HT1080 (cell line): ENCODE measurements around the gene C3. TPM values are rescaled to one million over a fixed set of nuclear protein-coding genes. Genes with fewer than 3 reads are reported as not detected.

Experiments used
- DNase-seq: peaks from one replicate; pipeline ENCODE4 v3.0.0-alpha.2; 2015; ENCODE audit warnings: low read depth
- total RNA-seq: library from RNA; depleted of rRNA; stranded (reverse); fragments of >200 nt; shearing (Covaris generic); gene quantifications from 2 replicates; pipeline ENCODE4 v1.2.3, GENCODE V29; 2014

C3 gene
- total RNA-seq, 1 experiment from 2014 or later: 0.14 TPM

- DNase-seq: no peak
These were observed 11.4 kb upstream of the C3 start for GRCh38 chr19:6731822-6732221.

GRCh38 chr19:6730941-6731670, 10.7 kb upstream of the C3 start:
- DNase-seq: no peak

GRCh38 chr19:6730153-6730804, 9.8 kb upstream of the C3 start:
- no peak for DNase-seq

DNA sequence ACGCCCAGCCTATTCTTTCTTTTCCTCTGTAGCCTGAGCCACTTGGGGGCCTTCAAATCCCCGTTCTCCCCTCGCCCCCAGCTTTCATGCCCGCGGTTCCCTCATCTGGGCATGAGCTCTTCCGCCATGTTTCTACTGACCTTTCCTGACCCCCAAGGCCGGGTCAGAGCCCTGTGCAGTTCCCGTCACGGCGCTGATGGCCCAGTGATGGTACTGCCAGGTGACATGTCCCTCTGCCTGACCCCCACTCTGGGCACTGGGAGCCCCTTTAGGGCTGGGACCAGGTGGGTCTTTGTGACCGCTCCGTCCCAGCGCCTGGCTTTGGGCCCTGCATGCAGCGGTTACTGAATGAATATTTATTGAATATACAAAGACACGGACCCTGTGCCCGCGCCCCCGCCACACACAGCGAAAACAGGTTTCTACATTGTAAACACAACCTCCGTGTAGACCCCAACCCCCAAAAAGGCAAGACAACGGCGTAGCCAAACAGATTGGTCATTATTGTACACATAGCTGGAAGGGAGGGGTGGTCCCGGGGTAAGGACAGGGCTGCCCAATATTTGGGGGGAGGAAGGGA, 9.2 kb upstream of the C3 start:
- DNase-seq: no peak

GRCh38 chr19:6728346-6728745, 7.9 kb upstream of the C3 start:
- no peak for DNase-seq

GRCh38 chr19:6725513-6726231, 5.2 kb upstream of the C3 start:
- DNase-seq: no peak

- DNase-seq: no peak
These were observed 4.4 kb upstream of the C3 start for GRCh38 chr19:6724631-6725492.

DNA sequence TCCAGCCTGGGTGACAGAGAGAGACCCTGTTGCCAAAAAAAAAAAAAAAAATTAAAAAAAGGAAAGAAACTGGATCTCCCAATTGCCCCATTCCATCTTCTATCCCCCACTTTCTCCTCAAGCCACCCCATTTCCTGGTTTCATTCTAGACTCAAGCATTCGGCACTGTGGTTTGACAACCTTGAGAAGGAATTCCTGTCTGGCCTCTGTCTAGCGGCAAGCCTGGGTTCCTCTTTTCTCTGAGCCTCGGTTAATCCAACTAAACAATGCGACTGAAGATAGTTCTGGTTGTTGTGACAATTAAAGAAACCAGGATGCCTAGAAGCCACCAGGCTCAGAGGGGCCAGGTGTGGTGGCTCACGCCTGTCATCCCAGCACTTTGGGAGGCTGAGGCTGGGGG, 3.3 kb upstream of the C3 start:
- no peak for DNase-seq

- no peak for DNase-seq
These were observed 2.7 kb upstream of the C3 start for GRCh38 chr19:6723108-6723618.

- DNase-seq: no peak
These were observed 1.3 kb upstream of the C3 start for GRCh38 chr19:6721773-6722172.

GRCh38 chr19:6721138-6721474, 656 bp upstream of the C3 start:
- DNase-seq: no peak

DNA sequence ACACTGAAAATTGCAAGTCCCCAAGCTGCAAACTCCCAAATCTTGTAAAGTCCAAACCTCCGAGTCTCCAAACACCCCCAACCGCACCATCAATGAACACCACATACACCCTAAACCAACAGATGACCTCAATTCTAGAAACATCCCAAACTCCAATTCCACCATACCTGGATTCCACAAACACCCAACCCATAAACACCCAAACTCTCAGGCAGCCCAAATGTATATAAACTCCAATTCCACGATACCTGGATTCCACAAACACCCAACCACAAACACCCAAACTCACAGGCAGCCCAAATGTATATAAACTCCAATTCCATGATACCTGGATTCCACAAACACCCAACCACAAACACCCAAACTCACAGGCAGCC, 470 bp downstream of the C3 start:
- no peak for DNase-seq

DNA sequence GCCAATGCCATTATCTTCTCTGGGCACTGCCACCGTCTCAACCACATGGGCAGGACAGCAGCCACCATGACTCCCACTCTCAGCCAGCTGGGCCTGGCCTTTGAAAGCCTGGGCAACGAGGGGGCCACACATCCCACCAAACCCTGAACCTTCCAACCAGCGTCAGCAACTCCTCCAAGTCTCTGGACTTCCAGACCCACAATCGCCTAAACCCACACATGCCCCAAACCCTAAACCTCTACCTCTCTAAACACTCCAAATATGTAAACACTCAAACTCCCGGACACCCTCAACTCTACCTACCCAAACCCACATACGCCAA, 949 bp downstream of the C3 start:
- DNase-seq: no peak

GRCh38 chr19:6718741-6719539, 1.5 kb downstream of the C3 start:
- no peak for DNase-seq

DNA sequence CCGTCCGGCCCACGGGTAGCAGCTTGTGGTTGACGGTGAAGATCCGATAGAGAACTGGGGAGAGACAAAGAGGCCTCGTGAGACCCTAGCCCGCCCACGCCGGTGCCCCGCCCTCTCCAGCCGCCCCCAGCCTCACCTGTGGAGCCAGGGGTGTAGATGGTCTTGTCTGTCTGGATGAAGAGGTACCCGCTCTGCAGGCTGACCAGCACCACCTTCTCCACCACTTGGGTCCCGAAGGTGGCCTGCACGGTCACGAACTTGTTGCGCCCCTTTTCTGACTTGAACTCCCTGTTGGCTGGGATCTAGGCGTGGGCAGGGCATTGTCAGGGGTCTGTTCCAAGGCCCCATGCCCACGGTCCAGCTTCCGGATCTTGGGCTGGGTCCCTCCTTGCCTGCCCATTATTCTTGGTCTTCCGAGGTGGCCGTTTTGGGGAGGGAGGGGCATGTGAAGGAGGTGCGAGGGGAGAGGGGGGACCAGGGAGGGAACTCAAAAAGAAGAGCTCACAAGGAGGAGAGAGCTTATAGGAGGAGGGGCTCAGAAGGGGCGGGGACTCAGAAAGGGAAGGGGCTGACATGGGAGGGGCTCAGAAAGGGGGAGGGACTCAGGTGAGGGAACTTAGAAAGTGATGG, 2.2 kb downstream of the C3 start:
- DNase-seq: no peak

DNA sequence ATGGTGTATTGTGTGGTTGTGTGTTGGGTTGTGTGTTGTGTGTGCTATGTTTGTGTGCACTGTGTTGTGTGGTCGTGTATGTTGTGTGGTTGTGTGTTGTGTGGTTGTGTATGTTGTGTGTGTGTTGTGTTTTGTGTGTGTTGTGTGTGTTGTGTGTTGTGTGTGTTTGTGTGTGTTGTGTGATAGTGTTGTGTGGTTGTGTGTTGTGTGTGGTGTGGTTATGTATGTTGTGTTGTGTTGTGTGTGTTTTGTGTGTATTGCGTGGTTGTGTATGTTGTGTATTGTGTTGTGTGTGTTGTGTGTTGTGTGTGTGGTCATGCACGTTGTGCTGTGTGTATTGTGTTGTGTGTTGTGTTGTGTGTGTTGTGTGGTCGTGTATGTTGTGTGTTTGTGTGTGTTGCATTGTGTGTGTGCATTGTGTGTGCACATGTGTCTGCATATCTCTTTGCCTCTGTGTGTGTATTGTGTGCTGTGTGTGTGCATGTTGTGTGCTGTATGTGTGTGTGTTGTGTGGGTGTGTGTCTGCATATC, 2.9 kb downstream of the C3 start:
- no peak for DNase-seq

DNA sequence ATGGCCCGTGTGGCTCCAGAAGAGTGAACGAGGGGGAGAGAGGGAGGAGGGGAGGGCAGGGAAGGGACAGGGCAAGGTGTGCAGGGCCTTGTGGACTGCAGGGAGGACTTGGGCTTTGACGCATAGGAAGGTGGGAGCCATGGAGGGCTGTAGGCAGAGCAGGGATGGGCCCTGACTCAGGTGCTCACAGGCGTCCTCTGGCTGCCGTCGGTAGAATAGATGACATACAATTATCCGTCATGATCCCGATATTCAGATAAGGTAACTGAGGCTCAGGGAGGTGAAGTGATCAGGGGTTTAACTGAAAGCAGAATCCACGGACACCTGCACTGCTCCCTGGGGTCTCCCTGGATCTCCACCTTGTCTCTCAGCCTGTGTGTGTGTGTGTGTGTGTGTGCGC, 3.4 kb downstream of the C3 start:
- DNase-seq: no peak

GRCh38 chr19:6716610-6716970, 3.9 kb downstream of the C3 start:
- no peak for DNase-seq

DNA sequence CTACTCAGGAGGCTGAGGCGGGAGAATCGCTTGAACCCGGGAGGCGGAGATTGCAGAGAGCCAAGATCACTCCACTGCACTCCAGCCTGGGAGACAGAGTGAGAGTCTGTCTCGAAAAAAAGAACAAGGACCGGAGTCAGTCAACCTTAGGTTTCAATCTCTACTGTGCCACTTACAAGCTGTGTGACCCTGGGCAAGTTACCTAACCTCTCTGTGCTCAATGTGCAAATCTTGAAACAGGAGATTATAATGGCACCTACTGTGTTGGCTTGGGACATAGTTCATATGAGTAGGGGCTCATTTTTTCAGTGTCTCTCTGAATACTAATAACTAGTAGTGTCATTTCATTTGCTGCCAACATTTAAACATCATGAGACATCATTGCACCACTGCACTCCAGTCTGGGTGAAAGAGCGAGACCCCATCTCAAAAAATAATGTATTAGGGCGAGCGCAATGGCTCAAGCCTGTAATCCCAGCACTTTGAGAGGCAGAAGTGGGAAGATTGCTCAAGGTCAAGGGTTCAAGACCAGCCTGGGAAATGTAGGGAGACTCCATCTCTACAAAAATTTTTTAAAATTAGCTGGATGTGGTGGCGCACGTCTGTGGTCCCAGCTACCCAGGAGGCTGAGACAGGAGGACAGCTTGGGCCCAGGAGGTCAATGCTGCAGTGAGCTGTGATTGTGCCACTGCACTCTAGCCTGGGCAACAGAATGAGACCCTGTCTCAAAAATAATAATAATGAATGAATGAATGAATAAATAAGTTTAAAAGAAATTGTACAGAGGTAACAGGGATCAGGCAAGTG, 5.5 kb downstream of the C3 start:
- DNase-seq: no peak
